MCF 10A (cell line): ENCODE data around the gene KLHL7. TPM values are rescaled to one million over a fixed set of nuclear protein-coding genes. Genes with fewer than 3 reads are reported as not detected.

Source experiments
- BruUV-seq: library from RNA; stranded (reverse); fragments of 400-500 nt; replicated peaks from 2 replicates; lab custom pipeline; 2021; lab: Mats Ljungman, UMichigan
- CTCF ChIA-PET: fragments of 300-600 bp; sonication (Branson Sonifier 250); formaldehyde crosslinking; extraction: SDS; loops from one replicate; lab custom pipeline; 2021; ENCODE audit warnings: antibody characterized with exemption, inconsistent platforms; lab: Yijun Ruan, JAX
- POLR2A ChIA-PET: fragments of 300-600, 350-650 bp; sonication (Branson Sonifier 250); formaldehyde crosslinking; extraction: SDS; loops from one replicate; lab custom pipeline; 2020; ENCODE audit warnings: antibody characterized with exemption, inconsistent platforms; lab: Yijun Ruan, JAX
- DNase-seq: peaks from one replicate; pipeline ENCODE4 v3.0.0-alpha.2; 2018; ENCODE audit not compliant: unreplicated experiment
- H3K27ac Mint-ChIP-seq: one replicate; pipeline ENCODE4 v1.8.0; 2022; ENCODE audit warnings: mild to moderate bottlenecking, low read depth, mixed read lengths; ENCODE audit not compliant: unreplicated experiment
- H3K27me3 Mint-ChIP-seq: one replicate; pipeline ENCODE4 v1.8.0; 2022; ENCODE audit warnings: mixed read lengths; ENCODE audit not compliant: insufficient read depth, unreplicated experiment
- H3K36me3 Mint-ChIP-seq: one replicate; pipeline ENCODE4 v1.8.0; 2022; ENCODE audit warnings: mild to moderate bottlenecking, moderate library complexity, mixed read lengths; ENCODE audit not compliant: insufficient read depth, unreplicated experiment
- H3K4me1 Mint-ChIP-seq: one replicate; pipeline ENCODE4 v1.8.0; 2022; ENCODE audit warnings: mixed read lengths; ENCODE audit not compliant: insufficient read depth, unreplicated experiment
- H3K4me3 Mint-ChIP-seq: one replicate; pipeline ENCODE4 v1.8.0; 2022; ENCODE audit warnings: mild to moderate bottlenecking, moderate library complexity, mixed read lengths; ENCODE audit not compliant: unreplicated experiment
- H3K9me3 Mint-ChIP-seq: one replicate; pipeline ENCODE4 v1.8.0; 2022; ENCODE audit warnings: mixed read lengths; ENCODE audit not compliant: unreplicated experiment
- CTCF ChIP-seq: fragments of 200-600 bp; IDR thresholded peaks from one replicate; pipeline ENCODE4 v1.8.0; 2022; ENCODE audit warnings: antibody characterized with exemption, mild to moderate bottlenecking; ENCODE audit not compliant: unreplicated experiment
- intact Hi-C: fragments of 100-400 bp; cut with micrococcal nuclease; formaldehyde crosslinking; loops from 2 replicates; pipeline ENCODE4 v1.14.1; 2022
- total RNA-seq: library from RNA; stranded (reverse); gene quantifications from 2 replicates; pipeline ENCODE4 v1.2.3, GENCODE V29; 2022

Gene KLHL7
- total RNA-seq, 1 experiment from 2014 or later: 19.1 TPM

DNA sequence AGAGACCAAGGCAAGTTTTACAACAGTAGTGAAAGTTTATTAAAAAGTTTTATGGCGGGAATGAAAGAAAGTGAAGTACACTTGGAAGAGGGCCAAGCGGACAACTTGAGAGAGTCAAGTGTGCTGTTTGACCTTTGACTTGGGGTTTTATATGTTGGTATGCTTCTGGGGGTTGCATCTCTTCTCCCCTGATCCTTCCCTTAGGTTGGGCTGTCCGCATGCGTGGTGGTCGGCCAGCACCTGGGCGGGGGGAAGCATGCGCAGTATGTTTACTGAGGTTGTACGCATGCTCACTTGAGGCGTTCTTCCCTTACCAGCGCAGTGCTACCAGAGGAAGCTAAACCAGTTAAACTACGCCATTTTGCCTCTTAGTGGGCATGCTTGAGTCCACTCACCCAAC, 108.2 kb downstream of the KLHL7 start:
- POLR2A ChIA-PET: interaction anchor here (1.1 kb wide), 1 partner anchor 30 kb away, joined by 4 read pairs; no protein-coding TSS in a partner anchor
- intact Hi-C loops: no loop called here
- CTCF ChIA-PET: no interaction called here
- TF ChIP-seq CTCF: no peak
- no peaks in the 10 kb centered on the region for H3K36me3 Mint-ChIP-seq
- BruUV-seq: no TSS peak
- no peaks in the 10 kb centered on the region for H3K27me3 Mint-ChIP-seq
- no peaks in the 10 kb centered on the region for H3K9me3 Mint-ChIP-seq
- no peaks in the 10 kb centered on the region for H3K4me1 Mint-ChIP-seq
- no peak overlapping the region for H3K27ac Mint-ChIP-seq
- no peak overlapping the region for H3K4me3 Mint-ChIP-seq
- DNase-seq: no peak

- no TSS peak for BruUV-seq
- TF ChIP-seq CTCF: no peak
- H3K4me1 Mint-ChIP-seq: no peaks in the 10 kb centered on the region
- CTCF ChIA-PET: no interaction called here
- H3K9me3 Mint-ChIP-seq: no peaks in the 10 kb centered on the region
- H3K36me3 Mint-ChIP-seq: no peaks in the 10 kb centered on the region
- POLR2A ChIA-PET: no interaction called here
- no peaks in the 10 kb centered on the region for H3K27me3 Mint-ChIP-seq
- DNase-seq: no peak
- H3K27ac Mint-ChIP-seq: no peak overlapping the region
- H3K4me3 Mint-ChIP-seq: no peak overlapping the region
- intact Hi-C loops: no loop called here
Measured at GRCh38 chr7:23214423-23214822, 108.8 kb downstream of the KLHL7 start.

GRCh38 chr7:23214938-23215337, 109.4 kb downstream of the KLHL7 start:
- ChIA-PET POLR2A (no interaction called here), CTCF (no interaction called here)
- no peak for DNase-seq
- no peak for TF ChIP-seq CTCF
- Mint-ChIP-seq H3K4me3 (no peak overlapping the region), H3K27me3 (no peaks in the 10 kb centered on the region), H3K9me3 (no peaks in the 10 kb centered on the region), H3K36me3 (no peaks in the 10 kb centered on the region), H3K27ac (no peak overlapping the region), H3K4me1 (no peaks in the 10 kb centered on the region)
- no TSS peak for BruUV-seq
- intact Hi-C loops: no loop called here

DNA sequence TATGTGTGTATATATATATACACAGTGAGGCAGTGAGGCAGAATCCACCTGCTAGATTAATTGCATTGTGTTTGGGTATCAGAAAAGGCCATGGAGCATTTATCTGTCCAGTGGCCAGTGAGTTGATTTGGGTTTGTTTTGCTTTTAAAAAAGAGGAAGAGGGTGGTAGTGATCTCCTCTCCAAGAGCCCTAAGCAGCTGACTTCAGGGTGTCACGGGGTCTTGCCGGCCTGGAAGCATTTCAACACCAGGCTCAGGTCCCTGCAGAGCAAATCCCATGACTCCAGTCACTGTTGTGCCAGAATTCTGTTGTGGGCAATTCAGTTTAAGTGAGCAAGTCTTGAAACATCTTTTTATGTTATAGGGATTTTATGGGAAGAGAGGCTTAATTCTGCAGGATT, 110.4 kb downstream of the KLHL7 start:
- DNase-seq: no peak
- TF ChIP-seq CTCF: no peak
- intact Hi-C loops: no loop called here
- ChIA-PET CTCF (no interaction called here), POLR2A (no interaction called here)
- H3K9me3 Mint-ChIP-seq: no peaks in the 10 kb centered on the region
- H3K36me3 Mint-ChIP-seq: no peaks in the 10 kb centered on the region
- H3K27me3 Mint-ChIP-seq: no peaks in the 10 kb centered on the region
- BruUV-seq: no TSS peak
- peaks cover 5% of the 10 kb centered on the region for H3K4me1 Mint-ChIP-seq
- H3K4me3 Mint-ChIP-seq: no peak overlapping the region
- H3K27ac Mint-ChIP-seq: no peak overlapping the region
